Mucosa of rectum (tissue), 2 donors: ENCODE measurements around the gene SNX9.

ENCODE experiments used
- H3K27ac ChIP-seq, 2 donors: one replicate each; pipeline ENCODE4 v1.7.0; 2013; ENCODE audit warnings: inconsistent platforms in 2 of 2, low read depth in 2 of 2, low read length in 2 of 2
- H3K27me3 ChIP-seq, 2 donors: one replicate each; pipeline ENCODE4 v1.7.0; 2013; ENCODE audit warnings: low read length in 2 of 2; ENCODE audit not compliant: control insufficient read depth in 2 of 2, insufficient read depth in 2 of 2
- H3K36me3 ChIP-seq, 2 donors: one replicate each; pipeline ENCODE4 v1.7.0; 2013; ENCODE audit warnings: low read length in 2 of 2; ENCODE audit not compliant: control insufficient read depth in 2 of 2, insufficient read depth in 2 of 2
- H3K4me1 ChIP-seq, 2 donors: one replicate each; pipeline ENCODE4 v1.7.0; 2013; ENCODE audit warnings: low read length in 2 of 2, mild to moderate bottlenecking in 1 of 2; ENCODE audit not compliant: control insufficient read depth in 2 of 2, insufficient read depth in 2 of 2
- H3K4me3 ChIP-seq, 2 donors: one replicate each; pipeline ENCODE4 v1.7.0; 2013; ENCODE audit warnings: low read length in 2 of 2
- H3K9ac ChIP-seq, 2 donors: one replicate each; pipeline ENCODE4 v1.7.0; 2013; ENCODE audit warnings: low read length in 2 of 2, low read depth in 1 of 2, mild to moderate bottlenecking in 1 of 2
- H3K9me3 ChIP-seq, 2 donors: one replicate each; pipeline ENCODE4 v1.7.0; 2013; ENCODE audit warnings: low read length in 2 of 2; ENCODE audit not compliant: control insufficient read depth in 2 of 2
- donor health status: healthy.
- donor health status: Normal muscosa, but diverticular disease.

The SNX9 gene

DNA sequence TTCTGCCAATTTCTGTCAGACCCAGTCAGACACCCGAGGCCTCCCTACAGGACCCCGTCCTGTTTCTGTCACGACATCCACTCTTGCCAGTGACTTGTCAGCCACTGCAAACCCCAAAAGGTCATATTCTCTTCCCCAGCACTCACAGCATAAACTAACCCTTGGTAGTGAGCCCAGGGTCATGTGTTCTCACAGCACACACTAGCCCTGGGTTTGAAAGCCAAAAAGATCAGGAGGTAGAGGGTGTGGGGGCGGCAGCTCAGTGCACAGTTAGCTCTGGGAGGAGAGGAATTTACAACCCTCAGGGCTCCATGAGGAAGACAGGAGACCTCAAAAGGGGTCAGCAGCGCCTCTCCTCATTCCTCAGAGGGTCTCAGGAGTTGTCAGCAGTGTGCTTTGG lies 9.9 kb upstream of the SNX9 start:
- H3K27me3 ChIP-seq: peaks cover 0 to 3% of the 10 kb centered on the region in 2 donors
- no peak overlapping the region for H3K9ac ChIP-seq
- H3K36me3 ChIP-seq: no peaks in the 10 kb centered on the region
- H3K4me3 ChIP-seq: no peak overlapping the region
- peaks cover 0 to 3% of the 10 kb centered on the region in 2 donors for H3K9me3 ChIP-seq
- H3K27ac ChIP-seq: peak overlapping the region; percentile 45 to 58
- H3K4me1 ChIP-seq: no peaks in the 10 kb centered on the region

- Histone ChIP-seq H3K27me3 (no peaks in the 10 kb centered on the region), H3K9me3 (no peaks in the 10 kb centered on the region), H3K9ac (no peak overlapping the region), H3K36me3 (no peaks in the 10 kb centered on the region), H3K4me3 (no peak overlapping the region), H3K27ac (peak overlapping the region; percentile 45 to 58), H3K4me1 (no peaks in the 10 kb centered on the region)
Measured at GRCh38 chr6:157813750-157814455, 9.1 kb upstream of the SNX9 start.

GRCh38 chr6:157814883-157815282 lies 8.2 kb upstream of the SNX9 start:
- Histone ChIP-seq H3K4me3 (no peak overlapping the region), H3K9ac (no peak overlapping the region), H3K4me1 (no peaks in the 10 kb centered on the region), H3K27me3 (no peaks in the 10 kb centered on the region), H3K36me3 (no peaks in the 10 kb centered on the region), H3K27ac (peak overlapping the region in 1 of 2 donors; percentile 26), H3K9me3 (no peaks in the 10 kb centered on the region)

DNA sequence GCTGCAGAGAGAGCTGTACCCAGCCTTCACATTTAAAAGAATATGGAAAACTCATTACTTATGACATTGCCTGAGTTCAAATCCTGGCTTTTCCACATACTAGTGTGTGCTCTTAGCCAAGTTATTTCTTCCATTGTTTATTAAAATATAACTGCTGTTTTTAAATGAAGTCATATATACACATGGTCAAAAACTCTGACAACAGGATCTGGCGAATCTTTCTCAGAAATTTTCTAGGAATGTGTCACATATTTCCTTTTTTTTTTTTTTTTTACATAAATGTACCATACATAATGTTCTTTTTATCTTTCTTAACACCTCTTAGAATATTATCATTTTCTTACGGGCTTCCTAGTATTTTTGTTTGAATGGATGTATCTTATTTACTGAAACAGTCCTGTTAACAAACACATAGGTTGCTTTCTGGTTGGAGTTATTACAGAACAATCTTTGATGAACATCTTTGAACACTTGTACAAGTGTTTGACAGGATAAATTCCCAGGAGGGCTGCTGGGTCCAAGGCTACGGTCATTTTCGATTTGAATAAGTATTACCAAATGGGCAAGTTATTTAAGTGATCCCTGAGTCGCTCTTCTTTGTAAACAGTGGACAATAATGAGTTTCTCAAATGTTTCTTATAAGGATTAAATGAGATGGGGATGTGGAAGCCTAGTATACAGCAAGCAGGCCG lies 1.6 kb upstream of the SNX9 start:
- Histone ChIP-seq H3K9me3 (no peaks in the 10 kb centered on the region), H3K27ac (no peak overlapping the region), H3K4me3 (no peak overlapping the region), H3K4me1 (peaks cover 6 to 10% of the 10 kb centered on the region in 2 donors), H3K36me3 (no peaks in the 10 kb centered on the region), H3K9ac (no peak overlapping the region), H3K27me3 (no peaks in the 10 kb centered on the region)

DNA sequence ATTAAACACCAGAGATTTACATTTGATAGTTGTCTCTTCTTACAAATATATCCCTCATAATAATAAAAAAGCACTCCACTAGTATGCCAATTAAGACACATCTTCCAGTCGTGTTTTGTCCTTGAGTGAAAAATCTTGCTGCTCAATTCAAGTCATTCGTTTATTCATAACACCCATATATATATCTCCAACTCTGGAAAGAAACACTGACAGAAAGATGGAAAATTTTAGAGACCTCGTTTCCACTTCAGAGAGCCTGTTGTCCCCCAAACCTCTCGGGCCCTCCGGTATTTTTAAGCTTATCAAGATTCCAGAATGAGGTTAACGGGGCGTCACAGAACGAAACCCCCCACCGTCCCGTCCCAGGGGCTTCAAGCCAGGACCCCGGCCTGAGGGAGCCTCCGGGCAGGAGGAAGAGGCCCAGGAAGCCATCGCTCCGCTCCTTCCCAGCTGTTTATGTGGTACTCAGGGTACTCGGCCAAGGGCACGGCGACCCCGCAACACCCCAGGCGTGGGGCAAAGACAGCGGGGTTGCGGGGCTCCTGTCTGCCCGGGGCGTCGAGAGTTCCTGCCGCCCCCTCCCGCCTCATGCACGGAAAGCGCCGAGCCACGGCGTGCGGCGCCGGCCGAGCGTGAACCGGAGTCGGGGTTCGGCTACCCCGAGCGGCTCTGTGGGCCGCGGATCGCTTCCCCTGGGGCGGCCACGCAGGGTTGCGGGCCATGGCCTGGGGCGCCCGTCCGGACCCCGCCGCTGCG lies 623 bp upstream of the SNX9 start:
- H3K4me1 ChIP-seq: peaks cover 6 to 10% of the 10 kb centered on the region in 2 donors

GRCh38 chr6:157823528-157824370 lies 703 bp downstream of the SNX9 start:
- Histone ChIP-seq H3K36me3 (no peaks in the 10 kb centered on the region), H3K4me1 (peaks cover 6 to 10% of the 10 kb centered on the region in 2 donors), H3K27ac (peak overlapping the region; percentile 93), H3K9me3 (no peaks in the 10 kb centered on the region), H3K9ac (peak overlapping the region; percentile 80 to 89), H3K27me3 (no peaks in the 10 kb centered on the region), H3K4me3 (peak overlapping the region; percentile 63 to 89)

More for the DNA sequence above, 623 bp upstream of the SNX9 start:
- Histone ChIP-seq H3K27ac (peak overlapping the region; percentile 72 to 75), H3K9me3 (no peaks in the 10 kb centered on the region), H3K9ac (peak overlapping the region; percentile 60 to 80), H3K4me3 (peak overlapping the region; percentile 54 to 63), H3K27me3 (no peaks in the 10 kb centered on the region), H3K36me3 (no peaks in the 10 kb centered on the region)

GRCh38 chr6:157825243-157825904 lies 2.3 kb downstream of the SNX9 start:
- no peak overlapping the region for H3K4me3 ChIP-seq
- no peak overlapping the region for H3K27ac ChIP-seq

DNA sequence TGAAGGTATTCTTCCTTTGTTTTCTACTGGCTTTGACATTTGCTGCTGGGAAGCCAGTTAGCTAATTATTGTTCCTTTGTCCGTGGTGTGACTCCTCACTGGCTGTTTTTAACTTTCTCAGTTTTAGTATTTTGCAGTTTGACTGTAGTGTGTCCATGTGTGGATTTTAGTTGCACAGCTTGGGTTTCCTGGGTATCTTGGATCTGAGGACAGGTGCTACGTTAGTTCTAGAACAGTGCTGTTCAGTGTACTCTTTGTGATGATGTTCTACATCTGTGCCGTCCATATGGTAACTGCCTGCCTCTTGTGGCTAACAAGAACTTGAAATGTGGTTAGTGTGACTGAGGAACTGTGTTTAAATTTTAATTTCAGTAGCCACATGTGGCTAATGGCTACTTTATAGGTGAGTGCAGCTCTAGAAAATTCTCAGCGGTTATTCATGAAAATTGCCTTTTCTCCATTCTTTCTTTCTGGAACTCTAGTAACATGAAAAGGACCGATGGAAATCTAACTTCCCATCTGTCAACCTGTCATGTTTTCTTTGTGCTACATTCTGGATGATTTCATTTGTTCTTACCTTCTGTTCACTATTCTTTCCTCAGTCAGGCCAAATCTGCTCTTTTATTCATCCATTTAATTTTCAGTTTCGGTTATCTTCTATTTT lies 7.4 kb downstream of the SNX9 start:
- H3K4me3 ChIP-seq: no peak overlapping the region
- no peak overlapping the region for H3K27ac ChIP-seq
- peaks cover 0 to 6% of the 10 kb centered on the region in 2 donors for H3K4me1 ChIP-seq
- H3K27me3 ChIP-seq: no peaks in the 10 kb centered on the region
- no peaks in the 10 kb centered on the region for H3K9me3 ChIP-seq
- no peak overlapping the region for H3K9ac ChIP-seq
- H3K36me3 ChIP-seq: no peaks in the 10 kb centered on the region

More at GRCh38 chr6:157825243-157825904, 2.3 kb downstream of the SNX9 start:
- H3K36me3 ChIP-seq: no peaks in the 10 kb centered on the region
- peaks cover 6 to 10% of the 10 kb centered on the region in 2 donors for H3K4me1 ChIP-seq
- H3K9me3 ChIP-seq: no peaks in the 10 kb centered on the region
- H3K27me3 ChIP-seq: no peaks in the 10 kb centered on the region
- H3K9ac ChIP-seq: no peak overlapping the region

- H3K27me3 ChIP-seq: no peaks in the 10 kb centered on the region
- H3K9me3 ChIP-seq: no peaks in the 10 kb centered on the region
- H3K4me1 ChIP-seq: peaks cover 0 to 5% of the 10 kb centered on the region in 2 donors
- H3K27ac ChIP-seq: no peak overlapping the region
- no peak overlapping the region for H3K9ac ChIP-seq
- no peaks in the 10 kb centered on the region for H3K36me3 ChIP-seq
- H3K4me3 ChIP-seq: no peak overlapping the region
Measured at GRCh38 chr6:157831018-157831369, 7.9 kb downstream of the SNX9 start.
